Skin of body (tissue), 2 donors: ENCODE results near the gene COBLL1. TPM values are rescaled to one million over a fixed set of nuclear protein-coding genes. Genes with fewer than 3 reads are reported as not detected.

Source experiments
- DNase-seq: peaks from one replicate; lab custom pipeline; 2025; lab: John Stamatoyannopoulos, UW
- total RNA-seq: library from RNA; depleted of rRNA; stranded (reverse); fragments of >200 nt; gene quantifications from one replicate; pipeline ENCODE4 v1.2.3, GENCODE V29; 2014

COBLL1 gene
- total RNA-seq, 1 donor from 2014 or later: 25.9 TPM

DNA sequence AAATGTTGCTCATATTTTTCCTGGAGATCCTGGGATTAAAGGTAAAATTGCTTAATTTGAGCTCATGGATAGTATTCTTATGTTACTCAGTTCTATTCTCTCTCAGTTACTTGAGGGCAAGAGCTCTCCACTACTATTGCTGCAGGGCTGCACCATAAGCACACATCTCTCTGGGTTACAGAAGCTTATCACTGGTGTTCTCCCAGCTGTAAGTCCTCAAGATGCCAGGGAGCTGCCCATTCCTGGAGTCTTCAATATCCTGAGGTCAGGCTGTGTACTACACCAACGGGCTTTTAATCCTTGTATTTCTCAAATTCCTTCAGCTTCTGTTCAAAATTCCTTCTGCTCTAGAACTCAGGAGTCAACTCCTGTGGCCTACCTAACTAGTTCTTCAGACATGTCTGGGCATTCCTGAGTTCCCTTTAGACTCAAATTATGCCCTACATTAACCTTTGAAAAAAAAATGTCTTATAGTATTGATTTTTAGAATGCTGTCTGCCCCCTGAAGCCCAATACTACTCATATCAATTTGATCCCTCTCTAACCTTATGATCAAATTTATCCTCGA lies 17.7 kb upstream of the COBLL1 start:
- DNase-seq: no peak

DNA sequence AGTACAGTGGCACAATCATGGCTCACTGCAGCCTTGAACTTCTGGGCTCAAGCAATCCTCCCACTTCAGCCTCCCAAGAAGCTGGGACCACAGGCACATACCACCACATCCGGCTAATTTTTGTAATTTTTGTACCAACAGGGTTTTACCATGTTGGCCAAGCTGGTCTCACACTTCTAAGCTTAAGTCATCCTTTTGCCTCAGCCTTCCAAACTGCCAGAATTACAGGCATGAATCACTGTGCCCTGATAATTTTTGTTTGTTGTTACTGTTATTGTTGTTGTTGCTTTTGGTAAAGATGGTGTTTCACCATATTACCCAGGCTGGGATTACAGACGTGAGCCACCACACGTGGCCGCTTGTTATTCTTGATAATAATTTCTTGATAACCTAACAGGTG lies 10.5 kb upstream of the COBLL1 start:
- no peak for DNase-seq

DNA sequence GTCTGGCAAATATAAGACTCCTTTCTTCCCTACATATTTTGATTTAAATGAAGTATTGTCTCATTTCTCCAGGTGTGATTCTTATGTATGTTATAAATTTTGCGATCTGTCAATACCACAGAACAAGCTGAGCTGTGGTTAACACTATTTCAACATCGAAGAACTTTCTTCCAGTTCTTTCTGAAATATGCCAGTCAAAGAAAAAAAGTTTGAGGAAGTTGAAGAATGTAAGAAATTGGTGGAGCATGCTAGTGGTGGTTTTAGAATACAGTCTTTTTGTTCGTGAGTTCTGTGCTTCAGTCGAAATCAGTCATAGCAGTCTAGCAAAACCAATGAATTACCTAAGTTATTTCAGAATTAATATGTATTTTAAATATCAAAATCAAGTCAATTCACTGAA lies 8.6 kb upstream of the COBLL1 start:
- DNase-seq: no peak

DNA sequence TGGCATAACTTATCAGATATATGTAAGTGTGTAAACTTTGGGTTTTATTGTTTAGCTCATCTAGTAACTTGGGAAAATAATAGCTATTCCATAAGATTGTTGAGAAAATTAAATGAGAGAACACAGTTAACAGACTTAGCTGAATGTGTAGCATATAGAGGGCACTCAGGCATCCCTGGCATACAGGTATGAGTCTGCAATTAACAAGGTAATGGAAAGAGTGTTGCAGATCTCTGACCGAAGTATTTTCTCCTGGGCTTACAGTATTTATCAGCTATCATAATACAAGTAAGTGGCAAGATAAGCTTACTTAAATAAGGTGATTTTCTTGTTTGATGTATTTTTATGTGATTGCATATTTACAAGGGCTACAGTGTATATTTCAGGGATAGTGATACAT lies 7.9 kb upstream of the COBLL1 start:
- no peak for DNase-seq

DNA sequence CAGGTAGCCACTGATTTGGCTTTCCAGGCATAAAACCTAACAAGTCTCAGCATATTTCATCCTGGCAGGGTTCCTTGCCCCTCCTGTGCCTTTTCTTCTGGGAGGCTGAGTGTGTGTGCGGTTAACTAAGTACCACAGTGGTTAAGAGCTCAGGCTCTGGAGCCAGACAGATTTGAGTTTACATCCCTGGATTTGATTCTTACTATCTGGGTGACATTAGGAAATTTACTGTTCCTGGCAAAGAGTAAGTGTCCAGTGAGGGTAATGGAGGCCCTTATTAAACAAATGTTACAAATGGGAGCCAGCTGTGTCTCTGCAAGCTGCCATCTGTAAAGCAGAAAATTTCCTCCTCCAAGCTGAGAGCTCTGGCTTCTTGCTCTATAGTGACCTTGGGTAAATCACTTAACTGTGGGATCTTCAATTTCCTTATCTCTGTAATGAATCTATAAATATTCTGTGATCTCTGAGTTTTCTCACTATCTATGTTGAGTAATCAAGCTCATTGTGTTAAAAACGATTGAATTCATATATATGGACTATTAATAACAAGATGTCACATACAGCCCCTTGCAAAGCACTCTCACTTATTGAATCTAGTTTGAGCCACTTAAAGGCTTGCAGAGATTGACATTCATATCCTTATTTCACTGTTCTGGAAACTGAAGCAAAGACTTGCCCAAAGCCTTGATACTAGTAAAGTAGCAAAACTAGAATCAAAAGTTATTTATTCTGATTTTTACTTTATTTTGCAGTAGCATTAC lies 6.5 kb upstream of the COBLL1 start:
- no peak for DNase-seq

DNA sequence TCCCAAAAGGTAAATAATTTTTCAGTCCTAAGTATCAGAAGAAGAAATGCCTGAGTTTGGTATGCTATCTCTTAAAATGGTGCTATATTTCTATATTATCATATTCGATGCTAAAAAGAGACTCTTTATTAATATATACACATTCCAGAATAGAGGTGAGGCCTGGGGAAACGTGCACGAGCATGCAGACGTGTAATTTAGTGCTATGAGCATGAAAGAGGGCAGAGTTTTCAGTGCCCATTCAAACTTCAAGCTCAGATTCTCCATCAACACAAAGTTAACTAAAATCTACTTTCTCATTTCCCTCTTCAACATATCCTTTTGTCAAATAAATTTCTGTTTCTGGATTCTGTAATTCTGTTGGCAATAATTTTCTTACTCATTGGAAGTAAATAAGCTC lies 5.7 kb upstream of the COBLL1 start:
- DNase-seq: no peak

DNA sequence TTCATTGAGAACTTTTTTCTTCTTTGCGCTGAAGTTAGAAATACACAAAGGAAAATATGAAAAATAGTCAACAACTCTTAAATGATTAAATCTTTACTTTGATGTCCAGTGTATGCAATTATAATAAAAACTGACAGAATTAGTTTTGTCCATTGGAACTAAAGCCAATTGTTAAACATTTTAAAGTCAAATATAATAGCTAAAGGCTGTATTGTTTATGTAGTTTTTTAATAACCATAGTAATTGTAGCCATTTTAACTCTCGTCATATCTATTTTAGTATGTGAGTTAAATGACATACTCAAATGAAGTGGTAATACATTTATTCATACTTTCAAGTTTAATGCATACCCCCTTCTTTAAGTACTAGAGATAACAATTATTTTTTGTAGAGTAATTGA lies 4.7 kb upstream of the COBLL1 start:
- DNase-seq: no peak

DNA sequence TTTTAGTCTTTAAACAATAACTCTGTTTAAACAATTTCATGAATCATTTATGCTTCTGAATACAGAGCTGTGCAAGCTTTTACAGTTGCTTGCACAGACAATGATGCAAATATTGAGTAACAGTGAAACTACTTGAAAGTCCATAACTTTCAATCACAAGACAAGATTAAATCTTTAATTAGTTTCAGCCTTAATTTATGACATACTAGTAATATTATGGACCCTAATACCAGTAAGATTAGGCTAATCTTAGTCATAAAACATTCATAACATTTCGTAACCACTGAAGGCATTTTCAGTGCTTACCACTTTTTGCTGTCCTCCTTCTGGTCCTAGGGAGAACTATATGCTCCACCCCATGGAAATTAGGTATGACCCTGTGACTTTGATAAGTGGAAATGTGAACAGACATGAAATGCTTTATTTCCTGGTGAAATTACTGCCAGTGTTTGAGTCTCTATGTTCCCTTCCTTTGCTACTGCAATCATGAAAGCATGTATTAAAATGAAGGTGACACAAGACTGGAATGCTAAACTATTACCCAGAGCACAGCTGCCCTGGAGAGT lies 1.8 kb upstream of the COBLL1 start:
- DNase-seq: no peak

DNA sequence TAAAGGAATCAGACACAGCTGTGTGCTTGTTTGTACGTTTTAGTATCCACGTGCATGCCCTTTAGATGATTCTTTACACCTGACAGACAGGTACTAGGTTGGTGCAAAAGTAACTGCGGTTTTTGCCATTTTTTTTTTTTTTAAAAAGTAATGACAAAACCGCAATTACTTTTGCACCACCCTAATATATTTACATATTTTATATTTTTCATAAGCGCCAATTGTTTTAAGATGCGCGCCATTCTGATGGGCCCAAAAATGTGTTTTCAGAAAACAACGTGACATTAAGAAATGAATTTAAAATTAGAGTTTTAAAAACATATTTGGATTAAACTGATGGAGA lies 972 bp upstream of the COBLL1 start:
- DNase-seq: no peak

DNA sequence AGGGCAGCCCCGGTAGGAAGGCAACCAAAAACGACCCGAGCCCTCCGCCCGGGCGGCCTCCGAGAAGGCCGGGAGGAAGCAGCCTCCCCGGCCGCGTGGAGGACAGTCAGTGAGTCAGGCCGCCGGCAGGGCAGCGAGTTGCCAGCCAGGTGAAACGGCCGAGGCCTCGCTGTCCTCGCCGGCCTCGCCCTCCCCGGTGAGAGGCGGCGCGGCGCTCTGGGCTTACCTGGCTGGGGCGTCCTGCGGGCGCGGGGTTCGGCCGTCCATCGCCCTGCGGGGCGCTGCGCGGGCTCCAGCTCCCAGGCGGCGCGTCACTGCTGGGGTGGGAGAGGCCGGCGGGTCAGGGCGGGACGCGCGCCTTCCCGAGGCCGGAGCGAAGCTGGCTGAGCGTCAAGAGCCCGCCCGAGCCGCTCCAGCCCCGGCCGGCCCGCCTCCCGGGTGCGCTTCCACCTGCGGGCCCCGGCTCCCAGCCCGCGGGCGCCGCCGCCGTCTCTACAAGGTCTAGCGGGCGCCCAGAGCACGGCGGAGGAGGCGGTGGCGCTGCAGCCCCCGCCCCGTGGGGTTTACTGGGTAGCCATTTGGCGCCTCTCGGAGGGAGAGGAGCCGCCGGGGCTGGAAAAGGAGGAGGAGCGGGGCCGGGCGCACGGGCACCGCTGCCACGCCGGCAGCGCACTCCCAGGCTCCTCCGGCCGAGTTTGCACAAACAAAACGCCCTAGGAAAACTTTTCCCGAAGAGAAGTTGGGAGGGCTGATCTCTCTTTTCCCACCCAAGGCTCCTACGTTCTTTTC lies 499 bp downstream of the COBLL1 start:
- DNase-seq: peak; percentile 55

DNA sequence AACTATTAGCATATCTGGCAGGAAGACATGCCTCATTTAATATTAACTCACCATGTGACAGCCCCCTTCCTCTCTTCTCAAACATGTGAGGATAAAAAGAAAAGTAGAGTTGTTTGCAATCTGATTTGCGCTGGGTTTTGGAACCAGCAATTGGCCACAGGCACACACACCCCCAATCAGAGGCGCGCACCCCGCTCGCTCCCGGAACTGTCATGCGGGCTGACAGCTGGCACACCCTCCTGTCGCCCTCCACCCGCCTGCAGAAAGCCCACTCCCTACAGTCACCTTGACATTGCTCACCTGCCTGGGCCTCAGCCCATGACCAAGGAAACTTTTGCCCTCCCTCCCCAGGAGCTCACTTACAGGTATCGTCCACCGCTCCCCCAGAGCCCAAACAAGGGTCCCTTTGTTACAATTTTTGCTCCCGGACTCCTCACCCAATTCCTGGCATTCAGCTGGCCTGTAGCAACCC lies 1.1 kb downstream of the COBLL1 start:
- peak; percentile 62 for DNase-seq

DNA sequence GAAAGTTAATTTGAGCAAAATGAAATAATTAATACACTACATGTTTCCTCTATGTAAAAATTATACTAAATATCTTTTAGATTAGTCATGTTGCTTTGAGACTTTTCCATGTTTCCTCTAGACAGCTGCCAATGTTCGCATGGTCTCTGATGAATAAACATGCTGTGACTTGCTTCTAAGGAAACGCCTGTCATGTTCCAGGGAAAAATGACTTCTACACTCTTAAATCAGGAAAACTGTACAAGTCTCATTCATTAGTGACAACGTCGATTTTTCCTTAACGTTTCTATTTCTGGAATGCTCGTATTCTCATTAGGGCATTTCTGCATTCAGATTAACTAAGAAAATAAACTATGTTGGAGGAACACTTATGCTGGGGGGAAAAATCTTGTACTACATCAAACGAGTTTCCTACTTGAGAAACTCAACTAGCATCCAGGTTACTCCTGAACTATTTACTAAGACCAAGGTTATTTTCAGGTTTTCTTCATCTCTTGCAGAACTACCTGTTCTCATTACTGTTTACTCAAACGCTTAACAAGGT lies 1.6 kb downstream of the COBLL1 start:
- DNase-seq: peak; percentile 86

DNA sequence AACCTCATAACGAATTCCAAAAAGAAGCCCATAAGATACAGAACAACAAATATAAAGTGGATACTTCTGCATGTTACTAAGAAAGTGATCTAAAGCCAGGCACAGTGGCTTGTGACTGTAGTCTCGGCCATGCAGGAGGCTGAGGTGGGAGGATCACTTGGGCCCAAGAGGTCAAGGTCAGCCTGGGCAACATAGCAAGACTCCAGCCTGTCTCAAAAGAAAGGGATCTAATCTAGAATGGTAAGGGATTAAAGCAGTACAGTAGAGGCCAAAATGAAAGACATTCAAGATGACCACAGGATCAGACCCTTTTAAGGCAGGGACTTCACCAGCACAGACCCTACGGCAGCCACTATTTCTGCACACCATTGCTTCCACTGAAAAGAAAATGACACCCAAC lies 3.8 kb downstream of the COBLL1 start:
- DNase-seq: no peak

DNA sequence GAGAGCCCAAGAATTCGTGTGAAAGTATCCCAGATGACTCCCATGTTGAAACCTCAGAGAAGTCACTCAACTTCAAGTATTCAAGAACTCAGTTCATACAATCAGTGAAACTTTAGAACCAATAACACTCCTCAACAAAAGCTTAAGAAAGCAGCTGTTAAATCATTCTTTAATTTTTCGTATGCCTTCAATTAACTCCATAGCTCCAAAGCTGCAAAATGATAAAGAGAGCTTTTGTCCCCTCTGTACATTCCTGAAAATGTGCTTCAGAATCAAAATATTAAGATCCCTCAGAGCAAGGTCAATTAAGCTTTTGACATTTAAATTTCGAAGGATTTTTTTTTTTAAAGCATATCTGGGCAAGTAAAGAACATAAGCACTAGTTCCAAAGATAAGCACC lies 4.7 kb downstream of the COBLL1 start:
- DNase-seq: no peak

DNA sequence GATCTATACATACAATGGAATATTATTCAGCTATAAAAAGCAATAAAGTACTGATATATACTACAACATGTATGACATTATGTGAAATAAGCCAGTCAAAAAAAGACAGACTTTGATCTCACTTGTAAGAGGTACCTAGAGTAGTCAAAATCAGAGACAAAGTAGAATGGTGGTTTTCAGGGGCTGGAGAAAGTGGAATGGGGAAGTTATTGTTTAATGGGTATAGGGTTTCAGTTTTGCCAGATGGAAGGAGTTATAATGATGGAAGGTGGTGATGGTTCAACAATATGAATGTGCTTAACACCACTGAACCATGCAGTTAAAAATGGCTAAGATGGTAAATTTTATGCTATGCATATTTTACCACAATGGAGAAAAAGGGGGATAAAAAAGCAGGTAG lies 6.3 kb downstream of the COBLL1 start:
- DNase-seq: no peak

DNA sequence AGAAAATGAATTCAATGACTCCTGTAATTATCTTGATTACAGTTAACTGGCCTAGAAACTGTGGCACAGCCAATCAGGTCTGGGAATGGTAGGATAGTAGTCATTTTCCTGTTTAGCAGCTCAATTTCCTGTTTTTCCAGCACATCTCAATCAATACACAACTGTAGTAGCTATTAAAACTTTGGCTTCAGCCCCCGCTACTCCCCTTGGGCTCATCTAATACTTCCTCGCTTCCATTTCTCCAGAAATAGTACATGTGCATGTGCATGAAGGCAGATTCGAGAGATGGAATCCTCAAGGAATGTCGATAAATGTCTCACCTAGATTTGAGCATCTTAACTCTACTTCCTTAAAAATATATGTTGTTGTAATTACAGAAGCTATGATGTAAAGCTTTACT lies 9.7 kb downstream of the COBLL1 start:
- DNase-seq: no peak

DNA sequence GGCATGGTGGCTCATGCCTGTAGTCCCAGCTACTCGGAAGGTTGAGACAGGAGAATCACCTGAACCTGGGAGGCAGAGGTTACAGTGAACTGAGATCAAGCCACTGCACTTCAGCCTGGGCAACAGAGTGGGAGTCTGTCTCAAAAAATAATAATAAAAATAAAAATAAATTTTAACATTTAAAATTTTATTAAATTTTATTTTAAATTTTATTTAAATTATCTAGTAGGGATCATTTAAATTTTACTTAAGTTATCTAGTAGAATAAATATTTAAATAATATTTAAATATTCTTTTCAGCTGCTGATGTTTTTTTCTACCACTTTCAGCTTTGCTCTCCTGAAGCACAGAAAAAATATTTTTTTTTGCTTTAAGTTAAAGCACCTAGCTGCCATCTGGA lies 10.4 kb downstream of the COBLL1 start:
- DNase-seq: no peak

DNA sequence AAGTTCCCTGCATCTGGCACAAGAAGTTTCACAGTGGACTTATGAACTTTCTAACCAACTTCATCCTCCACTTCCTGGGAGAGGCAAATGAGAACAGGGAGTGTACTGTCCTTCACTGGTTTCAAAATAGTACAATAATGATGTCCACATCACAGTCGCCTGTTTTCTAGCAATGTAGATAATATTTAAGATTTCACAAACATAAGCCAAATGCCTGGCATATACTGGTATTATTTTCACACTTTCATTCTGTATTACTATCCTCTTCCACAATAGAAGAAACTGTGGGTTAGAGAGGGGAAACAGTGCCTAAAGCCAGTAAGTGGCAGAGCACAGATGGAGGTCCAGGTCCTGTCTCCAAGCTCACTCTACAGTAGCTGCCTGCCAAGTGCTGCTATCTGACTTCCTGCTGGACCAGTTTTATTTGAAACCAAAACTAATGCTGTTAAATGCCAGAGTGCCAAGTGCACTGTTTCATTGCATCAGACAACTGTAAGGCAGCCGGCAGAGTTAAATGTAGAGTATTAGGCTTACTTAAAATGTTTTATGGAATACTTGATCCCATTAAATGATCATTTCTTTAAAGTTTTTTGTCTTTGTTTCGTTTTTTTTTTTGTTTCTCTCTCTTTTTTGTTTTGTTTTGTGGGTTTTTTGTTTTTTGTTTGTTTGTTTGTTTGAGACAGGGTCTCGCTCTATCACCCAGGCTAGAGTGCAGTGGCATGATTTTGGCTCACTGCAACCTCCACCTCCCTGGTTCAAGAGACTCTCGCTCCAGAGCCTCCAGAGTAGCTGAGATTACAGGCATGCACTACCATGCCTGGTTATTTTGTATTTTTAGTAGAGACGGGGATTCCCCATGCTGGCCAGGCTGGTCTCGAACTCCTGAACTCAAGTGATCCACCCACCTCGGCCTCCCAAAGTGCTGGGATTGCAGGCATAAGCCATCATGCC lies 15.1 kb downstream of the COBLL1 start:
- DNase-seq: no peak

DNA sequence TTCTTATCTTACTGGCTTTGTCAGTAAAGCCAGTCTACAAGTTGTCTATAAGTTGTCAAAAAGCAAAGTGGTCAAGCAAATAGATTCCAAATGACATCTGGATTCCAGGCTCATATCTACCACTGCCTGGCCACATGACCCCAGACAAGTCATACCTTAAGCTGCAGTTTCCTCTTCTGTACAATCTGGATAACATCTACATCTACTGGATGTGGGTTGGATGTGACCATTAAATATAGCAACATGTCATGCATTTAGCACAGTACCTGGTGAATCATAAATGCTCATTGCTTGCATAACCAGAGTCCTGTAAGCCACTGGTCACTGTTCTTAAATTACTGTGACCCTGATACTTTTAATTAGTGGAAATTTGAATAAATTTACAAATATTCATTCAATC lies 16.8 kb downstream of the COBLL1 start:
- DNase-seq: no peak

DNA sequence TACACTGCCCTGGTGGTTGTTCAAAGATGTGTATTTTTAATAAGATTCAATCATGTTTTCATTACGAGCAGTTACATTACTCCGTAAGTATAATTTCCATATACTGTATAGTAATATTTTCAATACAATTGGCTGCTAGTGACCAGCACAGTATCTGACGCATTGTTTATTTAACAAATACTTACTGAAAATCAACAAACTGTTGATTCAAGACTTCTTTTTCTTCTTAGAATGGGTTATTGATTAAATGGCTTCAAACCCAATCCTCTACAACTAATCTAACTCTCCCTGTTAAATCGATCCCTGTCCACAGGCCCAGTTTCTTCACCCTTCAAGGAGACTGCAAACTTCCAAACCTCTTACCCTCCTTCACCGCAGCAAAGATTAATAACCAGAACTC lies 18.5 kb downstream of the COBLL1 start:
- DNase-seq: no peak

DNA sequence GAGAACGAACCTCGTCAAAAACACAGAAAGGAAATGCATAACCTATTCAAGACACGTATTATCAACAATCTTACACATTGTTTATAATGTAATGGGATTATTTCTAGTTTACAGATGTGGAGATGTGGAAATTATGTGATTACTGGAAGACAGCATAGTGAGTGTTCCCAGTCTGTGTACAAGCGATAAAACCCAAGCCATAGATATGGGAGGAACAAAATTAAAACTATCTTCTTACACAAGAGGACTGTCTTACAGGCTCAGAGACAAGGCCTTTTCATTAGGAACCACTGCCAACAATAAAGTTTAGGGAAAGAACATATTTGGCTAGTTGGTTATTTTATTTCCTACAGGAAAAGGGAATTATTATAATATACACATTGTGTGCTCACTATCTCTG lies 20.3 kb downstream of the COBLL1 start:
- no peak for DNase-seq
